Measurements from ENCODE around the gene MED20.

DNA sequence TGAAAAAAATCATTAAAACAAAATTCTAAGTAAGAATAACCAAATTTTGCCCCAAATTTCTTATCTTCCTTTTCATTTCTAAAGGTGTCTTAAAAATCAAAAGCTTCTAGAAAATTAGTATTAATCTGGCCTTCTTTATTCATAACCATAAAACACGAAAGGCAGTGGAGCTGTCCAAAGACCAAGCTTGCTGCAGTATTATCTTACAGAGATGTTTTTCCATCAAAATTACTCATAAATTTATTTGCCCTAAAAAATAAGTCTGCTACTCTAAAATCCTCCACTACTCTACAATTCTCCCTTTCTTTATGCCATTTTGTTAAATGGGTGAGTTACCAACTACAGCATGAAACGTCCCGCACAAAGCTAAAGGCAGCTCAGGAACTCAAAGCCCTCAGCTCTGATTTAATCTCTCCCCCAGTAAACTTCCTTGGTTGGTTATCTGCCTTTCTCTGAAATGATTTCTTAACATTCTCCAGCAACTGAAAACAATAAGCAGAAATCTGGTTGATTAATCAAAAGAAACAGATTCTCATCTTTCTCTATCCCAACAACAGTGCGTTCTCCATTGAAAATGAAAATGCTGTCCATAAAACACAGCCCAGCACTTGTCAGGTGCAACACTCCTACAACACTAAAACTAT lies 27.9 kb downstream of the MED20 start:
- no peak for TF ChIP-seq CTCF (IDR thresholded peaks at IDR 0.05)
- no peak for TF ChIP-seq POLR2A (IDR thresholded peaks at IDR 0.05)
